ENCODE measurements around the gene PIAS4. TPM values are rescaled to one million over a fixed set of nuclear protein-coding genes. Genes with fewer than 3 reads are reported as not detected.

PIAS4 gene
- total RNA-seq, 1 donor from 2014 or later = 26.0 TPM

GRCh38 chr19:3970313-3970807, 37.2 kb upstream of the PIAS4 start:
- peaks cover 25% of the 10 kb centered on the region for H3K4me1 Mint-ChIP-seq (ENCODE audit: low read depth, unreplicated experiment)
- Histone ChIP-seq H2AFZ (ENCODE audit: low read depth, low read length) (no peak overlapping the region), H4K20me1 (ENCODE audit: insufficient read depth, low read length) (peaks cover 70% of the 10 kb centered on the region)

GRCh38 chr19:3970808-3971598, 36.5 kb upstream of the PIAS4 start, which contains the start of gene DAPK3:
Gene DAPK3, minus strand, starts transcription at chr19:3971099. Its CDS starts 1,364 bp downstream, at chr19:3969735.
- Histone ChIP-seq H3K4me1 (ENCODE audit: insufficient read depth, low read length) (peaks cover 29% of the 10 kb centered on the region), H3K27me3 (ENCODE audit: insufficient read depth, low read length) (no peaks in the 10 kb centered on the region), H2AFZ (ENCODE audit: low read depth, low read length) (no peak within 1 kb of the TSS), H3K36me3 (ENCODE audit: insufficient read depth, low read length) (peaks cover 25% of the 10 kb centered on the region), H3K79me2 (ENCODE audit: insufficient read depth, low read length) (peaks cover 51% of the 10 kb centered on the region), H3K9ac (ENCODE audit: low read length) (peak within 1 kb of the TSS; percentile 100), H3K27ac (ENCODE audit: low read depth, low read length) (peak within 1 kb of the TSS; percentile 93), H4K20me1 (ENCODE audit: insufficient read depth, low read length) (peaks cover 70% of the 10 kb centered on the region), H3K4me3 (ENCODE audit: insufficient read depth, low read depth, low read length) (peak within 1 kb of the TSS; percentile 87), H3K9me3 (ENCODE audit: insufficient read depth, low read depth, low read length) (no peaks in the 10 kb centered on the region), H3K4me2 (ENCODE audit: low read length) (peak within 1 kb of the TSS; percentile 99)
- peak within 1 kb of the TSS; percentile 96 for H3K4me3 Mint-ChIP-seq (ENCODE audit: unreplicated experiment)
- DNase-seq (ENCODE audit: low read depth) (peak; percentile 95), FAIRE-seq (no peak)
- H3K4me1 Mint-ChIP-seq (ENCODE audit: low read depth, unreplicated experiment) = peaks cover 23% of the 10 kb centered on the region
- no peaks in the 10 kb centered on the region for H3K27me3 Mint-ChIP-seq (ENCODE audit: low read depth, unreplicated experiment)
- no peak for TF ChIP-seq CTCF (IDR thresholded peaks at IDR 0.05; ENCODE audit: insufficient read depth, low read depth, low read length)
- TF ChIP-seq EZH2 (IDR thresholded peaks at IDR 0.05; ENCODE audit: insufficient read depth, low read length) = no peak
- H3K27ac Mint-ChIP-seq (ENCODE audit: unreplicated experiment) = peak within 1 kb of the TSS; percentile 97
- no peaks in the 10 kb centered on the region for H3K9me3 Mint-ChIP-seq (ENCODE audit: unreplicated experiment)
- H3K36me3 Mint-ChIP-seq (ENCODE audit: low read depth, unreplicated experiment) = peaks cover 14% of the 10 kb centered on the region

More at GRCh38 chr19:3970313-3970807, 37.2 kb upstream of the PIAS4 start:
- Histone ChIP-seq H3K79me2 (ENCODE audit: insufficient read depth, low read length) (peaks cover 51% of the 10 kb centered on the region), H3K36me3 (ENCODE audit: insufficient read depth, low read length) (peaks cover 25% of the 10 kb centered on the region), H3K9me3 (ENCODE audit: insufficient read depth, low read depth, low read length) (no peaks in the 10 kb centered on the region), H3K27ac (ENCODE audit: low read depth, low read length) (peak overlapping the region; percentile 93), H3K4me2 (ENCODE audit: low read length) (peak overlapping the region; percentile 99), H3K4me3 (ENCODE audit: insufficient read depth, low read depth, low read length) (peak overlapping the region; percentile 87), H3K4me1 (ENCODE audit: insufficient read depth, low read length) (peaks cover 29% of the 10 kb centered on the region), H3K9ac (ENCODE audit: low read length) (peak overlapping the region; percentile 100), H3K27me3 (ENCODE audit: insufficient read depth, low read length) (no peaks in the 10 kb centered on the region)
- no peak for TF ChIP-seq EZH2 (IDR thresholded peaks at IDR 0.05; ENCODE audit: insufficient read depth, low read length)
- TF ChIP-seq CTCF (IDR thresholded peaks at IDR 0.05; ENCODE audit: insufficient read depth, low read depth, low read length) = no peak
- no peak for DNase-seq (ENCODE audit: low read depth)
- Mint-ChIP-seq H3K27me3 (ENCODE audit: low read depth, unreplicated experiment) (no peaks in the 10 kb centered on the region), H3K27ac (ENCODE audit: unreplicated experiment) (peak overlapping the region; percentile 97), H3K9me3 (ENCODE audit: unreplicated experiment) (no peaks in the 10 kb centered on the region), H3K4me3 (ENCODE audit: unreplicated experiment) (peak overlapping the region; percentile 96), H3K36me3 (ENCODE audit: low read depth, unreplicated experiment) (peaks cover 12% of the 10 kb centered on the region)
- no peak for FAIRE-seq

Measured in astrocyte (in vitro differentiated cells and primary cell).